ENCODE measurements around the gene NMUR2.

Gene NMUR2

GRCh38 chr5:152372875-152373274, 32.2 kb downstream of the NMUR2 start:
- in situ Hi-C loops (cut with MboI; ENCODE audit: low sequenced_read_pairs), result no loop called here

GRCh38 chr5:152369298-152369697, 35.8 kb downstream of the NMUR2 start:
- in situ Hi-C loops (cut with MboI; ENCODE audit: low sequenced_read_pairs), result no loop called here

- in situ Hi-C loops (cut with MboI; ENCODE audit: low sequenced_read_pairs), result no loop called here
Measured at GRCh38 chr5:152367554-152367953, 37.5 kb downstream of the NMUR2 start.

- in situ Hi-C loops (cut with MboI; ENCODE audit: low sequenced_read_pairs), result no loop called here
Measured at GRCh38 chr5:152366716-152367115, 38.4 kb downstream of the NMUR2 start.

- in situ Hi-C loops (cut with MboI; ENCODE audit: low sequenced_read_pairs), result no loop called here
Measured at GRCh38 chr5:152364899-152365298, 40.2 kb downstream of the NMUR2 start.

- in situ Hi-C loops (cut with MboI; ENCODE audit: low sequenced_read_pairs), result no loop called here
Measured at GRCh38 chr5:152364172-152364571, 40.9 kb downstream of the NMUR2 start.

GRCh38 chr5:152358861-152359568, 46.1 kb downstream of the NMUR2 start:
- in situ Hi-C loops (cut with MboI; ENCODE audit: low sequenced_read_pairs), result no loop called here

- in situ Hi-C loops (cut with MboI; ENCODE audit: low sequenced_read_pairs), result no loop called here
Measured at GRCh38 chr5:152356506-152356905, 48.6 kb downstream of the NMUR2 start.

- in situ Hi-C loops (cut with MboI; ENCODE audit: low sequenced_read_pairs), result no loop called here
Measured at GRCh38 chr5:152355061-152355460, 50.0 kb downstream of the NMUR2 start.

GRCh38 chr5:152353001-152353400, 52.1 kb downstream of the NMUR2 start:
- in situ Hi-C loops (cut with MboI; ENCODE audit: low sequenced_read_pairs), result no loop called here

- in situ Hi-C loops (cut with MboI; ENCODE audit: low sequenced_read_pairs), result no loop called here
Measured at GRCh38 chr5:152349683-152350526, 55.2 kb downstream of the NMUR2 start.

Measured in hTERT RPE-1 (cell line).